Measurements from ENCODE around the gene WDR20.
"Not testable (repeated sequence)": the region's sequence is repeated elsewhere in the genome, so short reads cannot be mapped to it uniquely, and the experiment has no call there.

Gene WDR20

GRCh38 chr14:102134021-102134420, 5.7 kb upstream of the WDR20 start:
- not testable (repeated sequence) for DNase-seq

- DNase-seq, result not testable (repeated sequence)
These were observed 5.0 kb upstream of the WDR20 start for GRCh38 chr14:102134719-102135118.

GRCh38 chr14:102135456-102135855, 4.2 kb upstream of the WDR20 start:
- DNase-seq, result not testable (repeated sequence)

- no peak for DNase-seq
These were observed 1.2 kb upstream of the WDR20 start for GRCh38 chr14:102138535-102138934.

- DNase-seq, result peak; percentile 49
These were observed 774 bp upstream of the WDR20 start for GRCh38 chr14:102138961-102139285.

GRCh38 chr14:102140027-102140749, 491 bp downstream of the WDR20 start:
- DNase-seq, result no peak

GRCh38 chr14:102140750-102141145, 1.1 kb downstream of the WDR20 start:
- DNase-seq, result no peak

- no peak for DNase-seq
These were observed 2.1 kb downstream of the WDR20 start for GRCh38 chr14:102141797-102142196.

GRCh38 chr14:102144914-102145313, 5.2 kb downstream of the WDR20 start:
- no peak for DNase-seq

- no peak for DNase-seq
These were observed 5.7 kb downstream of the WDR20 start for GRCh38 chr14:102145395-102145794.

- no peak for DNase-seq
These were observed 6.7 kb downstream of the WDR20 start for GRCh38 chr14:102146423-102146822.

- DNase-seq, result no peak
These were observed 10.4 kb downstream of the WDR20 start for GRCh38 chr14:102150083-102150482.

- no peak for DNase-seq
These were observed 11.0 kb downstream of the WDR20 start for GRCh38 chr14:102150744-102151143.

- DNase-seq, result not testable (repeated sequence)
These were observed 11.7 kb downstream of the WDR20 start for GRCh38 chr14:102151411-102151810.

GRCh38 chr14:102154121-102154520, 14.4 kb downstream of the WDR20 start:
- no peak for DNase-seq

- DNase-seq, result no peak
These were observed 15.3 kb downstream of the WDR20 start for GRCh38 chr14:102154821-102155549.

- no peak for DNase-seq
These were observed 17.6 kb downstream of the WDR20 start for GRCh38 chr14:102157346-102157745.

- no peak for DNase-seq
These were observed 19.1 kb downstream of the WDR20 start for GRCh38 chr14:102158797-102159196.

- DNase-seq, result no peak
These were observed 20.1 kb downstream of the WDR20 start for GRCh38 chr14:102159841-102160240.

GRCh38 chr14:102162487-102162886, 22.8 kb downstream of the WDR20 start:
- DNase-seq, result no peak

GRCh38 chr14:102164241-102164641, 24.5 kb downstream of the WDR20 start:
- DNase-seq, result no peak

GRCh38 chr14:102164965-102165364, 25.3 kb downstream of the WDR20 start:
- DNase-seq, result no peak

- no peak for DNase-seq
These were observed 30.4 kb downstream of the WDR20 start for GRCh38 chr14:102170061-102170460.

GRCh38 chr14:102171173-102172020, 31.7 kb downstream of the WDR20 start:
- DNase-seq, result no peak
